ENCODE data around the gene CDH15.
"Not testable (repeated sequence)": the region's sequence is repeated elsewhere in the genome, so short reads cannot be mapped to it uniquely, and the experiment has no call there.

CDH15 gene

GRCh38 chr16:89154390-89155183 lies 17.0 kb upstream of the CDH15 start:
- no peak overlapping the region for H3K4me3 ChIP-seq (ENCODE audit: low read length)
- no peak for DNase-seq (ENCODE audit: low read depth, low spot score)

DNA sequence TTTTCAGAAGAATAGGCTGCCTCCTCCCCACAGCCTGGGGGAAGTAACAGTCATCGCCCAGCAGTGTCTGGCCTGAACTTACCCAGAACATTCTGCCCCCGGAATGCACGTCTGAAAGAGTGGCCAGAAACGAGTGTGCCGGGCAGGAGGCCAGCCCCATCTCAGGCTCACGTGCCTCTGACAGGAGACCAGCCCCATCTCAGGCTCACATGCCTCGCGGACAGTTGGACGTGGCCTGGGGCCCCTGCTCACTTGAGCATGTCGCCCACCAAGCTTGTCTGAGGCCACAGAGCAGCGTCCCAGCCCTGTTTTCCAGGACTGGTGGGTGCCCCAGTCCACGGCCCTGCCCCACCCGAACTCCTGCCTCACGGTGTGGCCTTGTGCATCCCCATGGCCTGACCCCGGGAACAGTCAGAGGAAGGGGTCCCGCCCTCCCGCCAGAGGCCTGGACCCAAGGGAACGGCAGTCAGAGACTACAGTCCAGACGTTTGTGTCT lies 16.3 kb upstream of the CDH15 start:
- H3K4me3 ChIP-seq (ENCODE audit: low read length), result no peak overlapping the region
- no peak for DNase-seq (ENCODE audit: low read depth, low spot score)

DNA sequence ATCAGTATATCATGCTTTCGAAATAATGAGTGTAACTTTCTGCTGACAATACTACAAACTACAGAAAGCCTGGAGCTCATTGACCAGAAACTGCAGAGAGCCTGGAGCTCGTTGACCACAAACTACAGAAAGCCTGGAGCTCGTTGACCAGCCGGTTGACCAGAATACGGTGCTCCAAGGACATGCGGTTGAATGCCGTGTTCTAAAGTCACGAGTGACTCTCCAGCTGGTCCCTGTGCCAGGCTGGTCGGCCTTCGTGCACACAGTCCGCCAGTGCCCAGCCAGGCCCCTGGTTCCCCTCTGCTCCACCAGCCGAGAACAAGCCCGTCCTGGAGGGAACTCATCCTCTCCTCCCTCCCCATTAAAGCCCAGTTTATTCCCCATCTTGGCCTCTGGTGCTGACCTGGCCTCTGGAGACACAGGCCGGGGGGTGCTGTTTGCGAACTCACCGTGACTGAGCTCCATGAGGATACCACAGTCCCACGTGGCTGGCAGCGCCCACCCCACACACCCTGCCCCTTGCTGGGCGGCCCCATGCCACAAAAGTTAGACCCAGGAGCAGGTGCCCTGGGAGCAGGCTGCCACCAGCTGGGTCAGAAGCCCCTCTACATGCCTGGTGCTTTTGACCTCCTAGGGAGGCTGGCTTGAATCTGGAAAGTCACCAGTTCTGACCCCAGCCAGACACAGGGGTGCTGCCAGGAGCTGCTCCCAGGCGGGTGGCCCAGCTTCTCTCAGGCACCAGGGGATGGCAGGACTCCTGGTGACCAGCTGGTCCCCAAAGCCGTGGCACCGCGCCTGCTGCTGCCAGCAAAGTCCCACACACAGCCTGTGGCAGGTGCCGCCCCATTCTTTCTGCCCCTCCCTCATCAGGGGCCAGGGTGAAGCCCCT lies 15.5 kb upstream of the CDH15 start:
- no peak for DNase-seq (ENCODE audit: low read depth, low spot score)
- no peak overlapping the region for H3K4me3 ChIP-seq (ENCODE audit: low read length)

GRCh38 chr16:89156740-89157645 lies 14.6 kb upstream of the CDH15 start:
- no peak overlapping the region for H3K4me3 ChIP-seq (ENCODE audit: low read length)
- DNase-seq (ENCODE audit: low read depth, low spot score), result no peak

DNA sequence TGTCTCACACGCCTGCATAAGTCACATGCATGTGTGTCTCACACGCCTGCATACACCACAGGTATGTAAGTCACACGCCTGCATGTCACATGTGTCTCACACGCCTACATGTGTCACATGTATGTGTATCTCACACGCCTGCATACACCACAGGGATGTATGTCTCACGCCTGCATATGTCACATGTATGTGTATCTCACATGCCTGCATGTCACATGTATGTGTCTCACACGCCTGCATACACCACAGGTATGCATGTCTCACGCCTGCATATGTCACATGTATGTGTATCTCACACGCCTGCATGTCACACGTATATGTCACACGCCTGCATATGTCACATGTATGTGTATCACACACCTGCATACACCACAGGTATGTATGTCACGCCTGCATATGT lies 13.8 kb upstream of the CDH15 start:
- H3K4me3 ChIP-seq (ENCODE audit: low read length), result no peak overlapping the region
- DNase-seq (ENCODE audit: low read depth, low spot score), result no peak

DNA sequence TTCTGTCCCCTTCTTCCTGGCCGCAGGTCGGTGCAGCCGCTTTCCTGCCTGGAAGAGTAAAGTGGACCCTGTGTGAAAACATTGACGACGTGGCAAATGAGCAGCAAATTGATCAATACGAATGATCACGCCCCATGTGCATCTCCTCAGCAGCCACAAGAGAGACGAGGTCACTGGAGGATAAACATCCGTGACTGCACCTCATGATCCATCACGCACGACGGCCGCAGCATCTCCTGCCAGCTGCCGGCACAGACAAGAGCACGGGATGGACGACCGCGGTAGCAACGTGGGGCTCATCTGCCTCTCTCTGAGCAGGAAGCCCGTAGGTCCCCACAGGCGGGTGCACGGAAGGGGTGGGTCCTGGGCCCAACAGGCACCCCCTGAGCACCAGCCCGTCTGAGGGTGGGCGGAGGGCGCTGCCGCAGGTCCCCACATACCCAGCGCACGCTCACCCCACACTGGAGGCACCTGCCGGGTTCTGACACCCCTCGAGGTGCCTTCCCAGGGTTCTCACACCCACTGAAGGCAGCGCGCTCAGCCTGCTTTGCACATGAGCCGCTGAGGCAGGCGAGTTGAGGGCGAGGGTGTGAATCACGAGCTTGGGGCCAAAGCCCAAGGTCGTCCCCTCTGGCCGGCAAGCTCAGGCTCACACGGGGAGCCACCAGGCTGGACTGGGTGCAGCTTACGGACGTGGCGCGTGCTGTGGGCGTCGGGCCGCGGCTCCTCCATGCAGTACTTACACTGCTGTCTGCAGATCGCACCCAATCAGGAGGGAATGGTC lies 12.3 kb upstream of the CDH15 start:
- no peak overlapping the region for H3K4me3 ChIP-seq (ENCODE audit: low read length)
- no peak for DNase-seq (ENCODE audit: low read depth, low spot score)

- no peak for DNase-seq (ENCODE audit: low read depth, low spot score)
- H3K4me3 ChIP-seq (ENCODE audit: low read length), result no peak overlapping the region
Measured at GRCh38 chr16:89159850-89160354, 11.6 kb upstream of the CDH15 start.

- no peak for DNase-seq (ENCODE audit: low read depth, low spot score)
- H3K4me3 ChIP-seq (ENCODE audit: low read length), result no peak overlapping the region
Measured at GRCh38 chr16:89160977-89161701, 10.4 kb upstream of the CDH15 start.

GRCh38 chr16:89161763-89162713 lies 9.5 kb upstream of the CDH15 start:
- no peak for DNase-seq (ENCODE audit: low read depth, low spot score)
- no peak overlapping the region for H3K4me3 ChIP-seq (ENCODE audit: low read length)

GRCh38 chr16:89163297-89163696 lies 8.3 kb upstream of the CDH15 start:
- H3K4me3 ChIP-seq (ENCODE audit: low read length), result no peak overlapping the region
- DNase-seq (ENCODE audit: low read depth, low spot score), result no peak

- no peak overlapping the region for H3K4me3 ChIP-seq (ENCODE audit: low read length)
- DNase-seq (ENCODE audit: low read depth, low spot score), result no peak
Measured at GRCh38 chr16:89164436-89164835, 7.1 kb upstream of the CDH15 start.

DNA sequence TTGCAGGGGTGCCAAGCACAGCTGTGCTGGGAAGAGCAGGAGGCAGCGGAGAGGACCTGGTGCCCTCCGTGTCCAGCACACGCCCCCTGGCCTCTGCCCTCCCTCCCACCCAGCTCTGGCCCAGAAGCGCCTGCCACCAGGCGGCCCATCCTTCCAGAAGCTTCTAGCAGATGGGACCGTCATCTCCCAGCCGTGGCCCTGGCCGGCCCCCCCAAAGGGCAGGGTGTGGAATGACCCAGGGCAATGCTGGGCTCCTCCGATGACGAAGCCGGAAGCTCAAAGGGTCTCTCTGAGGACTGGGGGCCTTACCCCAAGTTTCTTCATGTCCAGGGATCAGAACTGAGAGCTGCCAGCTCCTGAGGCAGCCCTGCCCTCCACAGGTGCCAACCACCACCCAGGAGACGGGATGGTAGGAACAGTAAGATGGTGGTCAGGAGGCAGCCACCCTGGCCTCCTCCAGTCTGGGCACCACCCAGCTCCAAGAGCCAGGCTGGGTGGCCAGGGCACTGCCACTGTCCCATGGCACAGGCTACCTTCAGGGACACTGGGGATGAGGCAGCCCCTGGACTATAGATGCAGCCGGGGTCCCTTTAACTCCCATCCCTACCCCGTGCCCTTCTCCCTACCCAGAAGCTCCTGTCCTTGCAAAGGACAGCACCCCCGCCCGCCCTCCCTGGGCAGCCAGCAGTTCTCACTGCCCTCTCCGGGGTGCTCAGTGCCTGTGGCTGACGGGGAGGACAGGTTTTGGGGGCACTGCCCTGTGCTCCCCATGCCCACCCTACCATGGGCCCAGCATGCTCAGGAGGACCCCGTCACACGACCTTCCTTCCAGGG lies 6.5 kb upstream of the CDH15 start:
- no peak overlapping the region for H3K4me3 ChIP-seq (ENCODE audit: low read length)
- no peak for DNase-seq (ENCODE audit: low read depth, low spot score)

DNA sequence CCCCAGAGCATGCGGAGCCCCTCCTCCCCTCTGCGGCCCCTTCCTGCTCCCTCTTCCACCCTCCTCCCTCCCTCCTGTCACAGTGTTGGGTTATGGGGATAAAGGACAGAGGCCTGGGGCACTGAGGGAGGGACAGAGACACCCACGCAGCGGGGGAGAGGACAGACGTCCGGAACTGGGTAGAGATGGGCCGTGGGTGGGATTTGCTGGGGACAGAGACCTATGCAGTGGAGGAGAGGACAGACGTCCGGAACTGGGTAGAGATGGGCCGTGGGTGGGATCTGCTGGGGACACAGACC lies 5.9 kb upstream of the CDH15 start:
- not testable (repeated sequence) for DNase-seq (ENCODE audit: low read depth, low spot score); H3K4me3 ChIP-seq (ENCODE audit: low read length)

GRCh38 chr16:89166696-89167424 lies 4.7 kb upstream of the CDH15 start:
- no peak for DNase-seq (ENCODE audit: low read depth, low spot score)
- no peak overlapping the region for H3K4me3 ChIP-seq (ENCODE audit: low read length)

GRCh38 chr16:89167425-89167941 lies 4.1 kb upstream of the CDH15 start:
- no peak for DNase-seq (ENCODE audit: low read depth, low spot score)
- no peak overlapping the region for H3K4me3 ChIP-seq (ENCODE audit: low read length)

Measured in Jurkat, Clone E6-1 (cell line).